HG03095 (cell line): ENCODE data around the gene TRIM14.
"Not testable (repeated sequence)": the region's sequence is repeated elsewhere in the genome, so short reads cannot be mapped to it uniquely, and the experiment has no call there.

Experiments
- ATAC-seq: cut with Tn5 transposase; IDR thresholded peaks from one replicate; pipeline ENCODE4 v1.9.1; 2021; ENCODE audit warnings: moderate library complexity; ENCODE audit not compliant: unreplicated experiment

The TRIM14 gene

GRCh38 chr9:98142182-98142907 lies 23.3 kb upstream of the TRIM14 start:
- no peak for ATAC-seq

GRCh38 chr9:98140503-98140902 lies 21.5 kb upstream of the TRIM14 start:
- ATAC-seq, result no peak

DNA sequence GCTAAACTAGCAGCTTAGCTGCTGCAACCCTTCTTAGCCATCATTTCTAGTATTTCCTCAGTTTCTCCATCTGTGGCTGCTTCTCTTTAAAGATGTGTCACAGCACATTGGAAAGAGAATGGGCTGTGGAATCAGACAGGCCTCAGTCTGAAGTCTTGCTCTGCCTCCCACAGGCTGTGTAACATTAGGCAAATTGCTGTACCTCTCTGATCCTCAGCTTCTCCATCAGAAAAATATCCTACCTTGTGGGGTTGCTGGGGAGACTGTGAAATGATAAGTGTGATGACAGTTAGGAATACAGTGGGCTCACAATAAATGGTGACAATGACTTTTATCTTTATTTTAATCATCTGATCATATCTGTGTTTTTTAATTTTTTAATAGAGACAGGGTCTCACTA lies 17.5 kb upstream of the TRIM14 start:
- no peak for ATAC-seq

- no peak for ATAC-seq
Measured at GRCh38 chr9:98135938-98136337, 16.9 kb upstream of the TRIM14 start.

- no peak for ATAC-seq
Measured at GRCh38 chr9:98135558-98135934, 16.5 kb upstream of the TRIM14 start.

- no peak for ATAC-seq
Measured at GRCh38 chr9:98134702-98135557, 15.9 kb upstream of the TRIM14 start.

- ATAC-seq, result no peak
Measured at GRCh38 chr9:98132806-98133631, 14.0 kb upstream of the TRIM14 start.

DNA sequence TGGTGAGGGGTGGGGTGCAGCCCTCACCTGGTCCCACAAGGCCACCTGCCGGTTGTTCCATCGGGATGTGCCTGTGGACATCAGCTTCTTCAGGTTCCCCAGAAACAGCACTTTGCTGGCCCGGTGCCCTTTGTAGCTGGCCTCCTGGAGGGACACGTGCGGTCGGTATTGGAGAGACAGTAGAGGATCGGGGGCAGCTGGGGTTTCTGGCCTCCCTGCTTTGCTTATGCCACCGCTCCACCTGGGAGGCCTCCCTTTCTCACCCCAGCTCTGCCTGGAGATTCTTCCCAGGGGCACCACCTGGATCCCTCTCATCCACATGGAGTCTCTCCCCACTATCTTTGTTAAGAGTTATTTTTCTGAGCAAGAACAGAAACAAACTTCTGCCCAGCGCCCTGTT lies 13.1 kb upstream of the TRIM14 start:
- no peak for ATAC-seq

DNA sequence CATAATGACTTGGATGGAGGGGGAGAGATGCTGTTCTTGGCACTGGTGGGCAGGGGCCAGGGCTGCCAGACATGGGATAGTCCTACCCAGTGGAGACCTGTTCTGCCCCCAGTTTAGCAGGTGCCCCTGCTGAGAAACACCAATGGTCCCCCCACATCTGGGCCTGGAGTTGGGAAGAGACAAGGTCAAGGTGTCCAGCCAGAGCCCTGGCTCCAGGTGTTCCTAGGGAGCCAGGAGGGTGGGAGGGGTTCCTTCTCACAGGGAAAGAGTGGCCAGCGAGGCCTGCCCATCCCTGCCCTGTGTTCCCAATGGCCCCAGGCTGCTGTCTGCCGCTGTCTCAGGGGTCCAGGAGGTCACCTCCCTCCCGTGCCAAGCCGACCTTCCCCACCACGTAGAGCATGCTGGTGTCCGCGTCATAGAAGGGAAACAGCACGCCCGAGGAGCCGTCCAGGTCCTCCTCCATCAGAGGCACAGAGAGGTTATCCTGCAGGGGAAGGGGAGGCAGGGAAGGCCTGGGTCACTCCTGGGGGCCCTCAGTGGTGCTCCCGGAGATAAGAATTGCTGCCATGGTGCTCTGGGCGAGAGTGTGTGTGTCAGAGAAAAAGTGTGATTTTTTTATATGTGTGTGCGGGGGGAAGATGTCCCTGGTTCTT lies 11.7 kb upstream of the TRIM14 start:
- ATAC-seq, result no peak

GRCh38 chr9:98130060-98130459 lies 11.0 kb upstream of the TRIM14 start:
- ATAC-seq, result not testable (repeated sequence)

DNA sequence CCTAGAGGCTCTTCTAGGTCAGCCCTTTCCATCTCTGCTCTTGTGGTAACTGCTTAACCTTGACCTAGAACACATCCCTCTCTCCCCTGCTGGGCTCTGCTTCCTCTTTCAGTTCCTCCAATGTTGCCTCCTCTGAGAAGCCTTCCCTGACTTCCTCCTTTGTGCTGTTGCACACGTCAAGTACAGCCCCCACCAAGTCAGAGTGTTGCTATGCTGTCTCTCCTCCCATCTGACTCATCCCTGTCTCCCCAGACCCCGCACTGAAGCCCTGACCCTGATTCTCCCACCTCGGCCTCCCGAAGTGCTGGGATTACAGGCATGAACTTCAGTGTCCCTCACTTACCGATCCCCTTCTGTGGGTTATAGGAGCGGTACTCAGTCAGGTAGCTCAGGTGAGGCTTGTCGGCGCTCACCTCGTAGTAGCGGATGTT lies 10.4 kb upstream of the TRIM14 start:
- ATAC-seq, result peak; percentile 76

DNA sequence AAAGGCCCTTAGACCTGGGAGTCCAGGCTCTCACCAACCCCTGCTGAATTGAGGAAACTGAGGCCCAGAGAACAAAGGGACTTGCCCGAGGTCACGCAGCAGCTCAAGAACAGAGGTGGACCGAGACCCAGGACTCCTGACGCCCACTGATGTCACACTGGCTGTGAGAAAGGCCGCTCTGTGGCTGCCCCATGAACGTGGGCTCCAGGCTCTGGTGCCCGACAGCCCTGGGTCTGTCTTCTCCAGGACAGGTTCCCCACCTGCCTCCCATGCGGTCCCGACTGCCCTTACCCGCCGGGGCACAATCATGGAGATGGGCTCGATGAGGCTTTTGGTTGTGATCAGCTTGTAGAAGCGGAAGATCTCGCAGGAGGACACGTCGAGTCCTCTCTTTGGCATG lies 9.3 kb upstream of the TRIM14 start:
- no peak for ATAC-seq

- no peak for ATAC-seq
Measured at GRCh38 chr9:98127226-98127625, 8.2 kb upstream of the TRIM14 start.

- no peak for ATAC-seq
Measured at GRCh38 chr9:98124637-98125426, 5.8 kb upstream of the TRIM14 start.

DNA sequence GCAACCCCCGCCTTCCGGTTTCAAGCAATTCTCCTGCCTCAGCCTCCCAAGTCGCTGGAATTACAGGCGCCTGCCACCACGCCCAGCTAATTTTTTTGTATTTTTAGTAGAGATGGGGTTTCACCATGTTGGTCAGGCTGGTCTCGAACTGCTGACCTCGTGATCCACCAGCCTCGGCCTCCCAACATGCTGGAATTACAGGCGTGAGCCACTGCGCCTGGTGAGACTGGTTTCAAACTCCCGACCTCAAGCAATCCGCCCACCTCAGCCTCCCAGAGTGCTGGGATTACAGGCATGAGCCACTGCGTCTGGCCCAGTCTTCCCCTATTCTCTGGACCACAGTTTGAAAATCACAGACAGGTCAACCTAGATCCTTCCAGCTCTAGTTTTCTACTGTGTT lies 5.1 kb upstream of the TRIM14 start:
- ATAC-seq, result not testable (repeated sequence)

GRCh38 chr9:98121058-98121457 lies 2.0 kb upstream of the TRIM14 start:
- no peak for ATAC-seq

DNA sequence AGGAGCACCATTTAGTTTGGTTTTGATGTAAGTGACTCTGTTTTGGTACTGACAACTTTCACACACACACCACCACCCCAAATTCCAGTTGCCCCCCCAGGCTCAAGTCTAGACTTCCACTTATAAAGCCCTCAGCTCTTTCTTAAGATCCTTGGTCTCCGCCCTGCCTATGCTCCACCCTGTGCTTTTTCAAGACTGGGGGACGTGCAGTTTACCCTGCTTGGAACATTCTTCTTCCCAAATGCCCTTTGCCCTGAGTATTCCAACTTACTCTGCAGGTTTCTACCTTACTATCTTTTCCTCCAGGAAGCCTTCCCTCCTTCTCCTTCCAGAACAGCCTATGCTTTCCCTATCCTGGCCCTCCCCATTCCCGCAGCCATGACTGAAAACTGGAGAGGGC lies 1.5 kb upstream of the TRIM14 start:
- ATAC-seq, result no peak

- ATAC-seq, result peak; percentile 70
Measured at GRCh38 chr9:98117984-98118639, 910 bp downstream of the TRIM14 start.

DNA sequence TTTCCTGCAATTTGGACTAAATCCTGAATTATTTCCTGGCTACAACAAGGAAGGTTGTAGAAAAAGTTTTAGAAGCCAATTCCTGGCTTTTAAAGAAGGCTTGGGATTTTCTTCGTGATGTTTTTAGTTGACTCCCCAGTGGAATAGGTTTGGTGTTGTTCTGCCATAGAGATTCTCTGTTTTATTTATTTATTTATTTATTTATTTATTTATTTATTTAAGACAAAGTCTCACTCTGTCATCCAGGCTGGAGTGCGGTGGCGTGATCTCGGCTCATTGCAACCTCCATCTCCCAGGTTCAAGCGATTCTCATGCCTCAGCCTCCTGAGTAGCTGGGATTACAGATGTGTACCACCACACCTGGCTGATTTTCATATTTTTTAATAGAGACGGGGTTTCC lies 1.9 kb downstream of the TRIM14 start:
- ATAC-seq, result not testable (repeated sequence)

DNA sequence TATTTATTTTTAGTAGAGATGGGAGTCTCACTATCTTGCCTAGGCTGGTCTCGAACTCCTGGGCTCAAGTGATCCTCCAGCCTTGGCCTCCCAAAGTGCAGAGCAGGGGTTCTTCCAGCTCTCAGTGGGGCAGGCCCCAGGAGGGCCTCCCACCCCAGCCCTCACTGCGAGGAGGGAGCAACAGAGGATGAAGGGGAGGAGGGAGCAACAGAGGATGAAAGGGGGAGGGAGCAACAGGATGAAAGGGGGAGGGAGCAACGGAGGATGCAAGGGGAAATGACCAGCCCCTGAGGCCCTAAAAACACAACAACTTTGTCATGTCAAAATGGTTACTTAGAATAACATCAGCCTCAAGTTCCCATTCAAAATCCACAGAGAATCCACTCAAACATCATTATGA lies 10.0 kb downstream of the TRIM14 start:
- no peak for ATAC-seq
